A549 (cell line): ENCODE results near the gene PIEZO2.

ENCODE experiments used
- CTCF ChIP-seq: fragments of >200 bp; sonication (Bioruptor Twin); formaldehyde crosslinking; IDR thresholded peaks from 3 replicates; pipeline ENCODE4 v1.5.1; 2016
- EP300 ChIP-seq, 2 experiments: fragments of >200 bp; sonication (Bioruptor Twin); formaldehyde crosslinking; IDR thresholded peaks; 2 replicates in 1 of 2; 3 replicates in 1 of 2; pipeline ENCODE4 v1.6.1; 2016 to 2017
- ESRRA ChIP-seq: fragments of 150-350 bp; IDR thresholded peaks from 2 replicates; pipeline ENCODE4 v1.6.1; 2014; ENCODE audit warnings: mild to moderate bottlenecking, low read length, borderline replicate concordance
- HOXB5 ChIP-seq: fragments of 250-450 bp; sonication (Bioruptor Pico); IDR thresholded peaks from 2 replicates; pipeline ENCODE4 v1.5.0; 2020; ENCODE audit warnings: mild to moderate bottlenecking, moderate library complexity
- MAFK ChIP-seq: fragments of 450-650 bp; IDR thresholded peaks from 2 replicates; pipeline ENCODE4 v1.6.1; 2014; ENCODE audit not compliant: partially characterized antibody
- MAZ ChIP-seq: fragments of 150-350 bp; IDR thresholded peaks from 2 replicates; pipeline ENCODE4 v1.6.1; 2014; ENCODE audit warnings: antibody characterized with exemption, low read depth, low read length, borderline replicate concordance
- PHF8 ChIP-seq: fragments of 200-600 bp; sonication (generic); IDR thresholded peaks from 2 replicates; pipeline ENCODE4 v1.6.1; 2016; ENCODE audit warnings: low read depth, mild to moderate bottlenecking, antibody characterized with exemption, moderate library complexity, borderline replicate concordance
- POLR2A ChIP-seq: IDR thresholded peaks from 2 replicates; pipeline ENCODE4 v1.6.1; 2012; ENCODE audit warnings: mild to moderate bottlenecking, low read length
- SMC3 ChIP-seq: fragments of >200 bp; sonication (Bioruptor Twin); formaldehyde crosslinking; IDR thresholded peaks from 3 replicates; pipeline ENCODE4 v1.6.1; 2018; ENCODE audit warnings: inconsistent platforms
- TP53 ChIP-seq: fragments of 250-450 bp; sonication (Bioruptor Pico); IDR thresholded peaks from 2 replicates; pipeline ENCODE4 v1.5.0; 2021; ENCODE audit warnings: mild to moderate bottlenecking, moderate library complexity
- TF ChIP-seq, protein P1 (sequence below): fragments of 450-650 bp; IDR thresholded peaks from 2 replicates; pipeline ENCODE4 v1.6.1; 2014; ENCODE audit warnings: antibody characterized with exemption
- TF ChIP-seq, protein P2 (sequence below): fragments of 200-600 bp; sonication (generic); IDR thresholded peaks from 2 replicates; pipeline ENCODE4 v1.6.1; 2016; ENCODE audit warnings: antibody characterized with exemption, mild to moderate bottlenecking, moderate library complexity

DNA sequence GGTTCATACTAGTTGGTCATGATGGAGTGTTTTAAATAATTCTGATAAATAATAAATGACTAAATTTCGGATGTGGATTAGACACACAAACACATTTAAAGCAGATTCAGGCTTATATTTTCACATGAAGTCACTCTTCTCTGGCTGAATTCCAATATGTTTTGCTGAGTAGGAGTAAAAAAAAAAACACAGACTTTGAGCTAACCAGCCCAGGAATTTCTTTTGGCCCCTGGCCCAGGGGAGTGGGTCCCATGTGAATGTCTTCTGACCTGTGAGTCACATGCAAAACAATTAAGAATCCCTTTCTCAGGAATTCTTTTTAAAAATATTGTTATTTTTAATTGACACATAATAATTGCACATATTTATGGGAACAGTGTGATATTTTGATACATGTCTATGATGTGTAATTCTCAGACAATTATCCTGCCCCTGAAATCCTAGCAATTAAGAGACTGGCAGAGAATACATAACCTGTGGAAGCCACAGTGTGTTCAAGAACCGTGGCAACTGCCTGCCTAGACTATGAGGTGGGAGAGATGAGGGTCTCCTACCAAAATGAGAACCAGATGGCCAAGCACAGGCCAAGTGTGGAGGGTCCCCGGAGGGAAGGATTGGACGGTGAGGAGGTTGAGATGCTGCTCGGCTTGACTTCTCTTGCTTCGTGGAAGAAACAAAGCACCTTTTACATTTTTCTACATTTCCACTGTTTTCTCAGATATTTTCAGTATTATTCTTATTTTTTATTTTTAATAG is 236.4 kb downstream of the PIEZO2 start:
- TF ChIP-seq MAFK = no peak
- TF ChIP-seq CTCF = no peak
- no peak for TF ChIP-seq TP53
- TF ChIP-seq, protein P1, sequence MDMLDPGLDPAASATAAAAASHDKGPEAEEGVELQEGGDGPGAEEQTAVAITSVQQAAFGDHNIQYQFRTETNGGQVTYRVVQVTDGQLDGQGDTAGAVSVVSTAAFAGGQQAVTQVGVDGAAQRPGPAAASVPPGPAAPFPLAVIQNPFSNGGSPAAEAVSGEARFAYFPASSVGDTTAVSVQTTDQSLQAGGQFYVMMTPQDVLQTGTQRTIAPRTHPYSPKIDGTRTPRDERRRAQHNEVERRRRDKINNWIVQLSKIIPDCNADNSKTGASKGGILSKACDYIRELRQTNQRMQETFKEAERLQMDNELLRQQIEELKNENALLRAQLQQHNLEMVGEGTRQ = no peak
- no peak for TF ChIP-seq HOXB5 (CRISPR knock-in tag)
- no peak for TF ChIP-seq POLR2A
- TF ChIP-seq ESRRA = no peak
- TF ChIP-seq EP300 (IDR thresholded peaks at IDR 0.05) = no peak
- no peak for TF ChIP-seq MAZ
- TF ChIP-seq SMC3 = no peak
- no peak for TF ChIP-seq PHF8
- TF ChIP-seq, protein P2, sequence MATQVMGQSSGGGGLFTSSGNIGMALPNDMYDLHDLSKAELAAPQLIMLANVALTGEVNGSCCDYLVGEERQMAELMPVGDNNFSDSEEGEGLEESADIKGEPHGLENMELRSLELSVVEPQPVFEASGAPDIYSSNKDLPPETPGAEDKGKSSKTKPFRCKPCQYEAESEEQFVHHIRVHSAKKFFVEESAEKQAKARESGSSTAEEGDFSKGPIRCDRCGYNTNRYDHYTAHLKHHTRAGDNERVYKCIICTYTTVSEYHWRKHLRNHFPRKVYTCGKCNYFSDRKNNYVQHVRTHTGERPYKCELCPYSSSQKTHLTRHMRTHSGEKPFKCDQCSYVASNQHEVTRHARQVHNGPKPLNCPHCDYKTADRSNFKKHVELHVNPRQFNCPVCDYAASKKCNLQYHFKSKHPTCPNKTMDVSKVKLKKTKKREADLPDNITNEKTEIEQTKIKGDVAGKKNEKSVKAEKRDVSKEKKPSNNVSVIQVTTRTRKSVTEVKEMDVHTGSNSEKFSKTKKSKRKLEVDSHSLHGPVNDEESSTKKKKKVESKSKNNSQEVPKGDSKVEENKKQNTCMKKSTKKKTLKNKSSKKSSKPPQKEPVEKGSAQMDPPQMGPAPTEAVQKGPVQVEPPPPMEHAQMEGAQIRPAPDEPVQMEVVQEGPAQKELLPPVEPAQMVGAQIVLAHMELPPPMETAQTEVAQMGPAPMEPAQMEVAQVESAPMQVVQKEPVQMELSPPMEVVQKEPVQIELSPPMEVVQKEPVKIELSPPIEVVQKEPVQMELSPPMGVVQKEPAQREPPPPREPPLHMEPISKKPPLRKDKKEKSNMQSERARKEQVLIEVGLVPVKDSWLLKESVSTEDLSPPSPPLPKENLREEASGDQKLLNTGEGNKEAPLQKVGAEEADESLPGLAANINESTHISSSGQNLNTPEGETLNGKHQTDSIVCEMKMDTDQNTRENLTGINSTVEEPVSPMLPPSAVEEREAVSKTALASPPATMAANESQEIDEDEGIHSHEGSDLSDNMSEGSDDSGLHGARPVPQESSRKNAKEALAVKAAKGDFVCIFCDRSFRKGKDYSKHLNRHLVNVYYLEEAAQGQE = no peak
